Hematopoietic multipotent progenitor cell treated with erythropoietin and hydrocortisone succinate and interleukin-3 and kit ligand, for 15 days (in vitro differentiated cells): ENCODE data around the gene UGDH.

Experiments used
- DNase-seq: peaks from one replicate; pipeline ENCODE4 v3.0.0-alpha.2; 2015; ENCODE audit warnings: low spot score

UGDH gene

GRCh38 chr4:39452860-39453587, 74.2 kb downstream of the UGDH start:
- no peak for DNase-seq

- DNase-seq: no peak
These were observed 74.9 kb downstream of the UGDH start for GRCh38 chr4:39452153-39452859.

- DNase-seq: no peak
These were observed 75.7 kb downstream of the UGDH start for GRCh38 chr4:39451423-39452023.

GRCh38 chr4:39450618-39451017, 76.6 kb downstream of the UGDH start:
- DNase-seq: no peak
